Measurements from ENCODE around the gene MIOX.

Gene MIOX

DNA sequence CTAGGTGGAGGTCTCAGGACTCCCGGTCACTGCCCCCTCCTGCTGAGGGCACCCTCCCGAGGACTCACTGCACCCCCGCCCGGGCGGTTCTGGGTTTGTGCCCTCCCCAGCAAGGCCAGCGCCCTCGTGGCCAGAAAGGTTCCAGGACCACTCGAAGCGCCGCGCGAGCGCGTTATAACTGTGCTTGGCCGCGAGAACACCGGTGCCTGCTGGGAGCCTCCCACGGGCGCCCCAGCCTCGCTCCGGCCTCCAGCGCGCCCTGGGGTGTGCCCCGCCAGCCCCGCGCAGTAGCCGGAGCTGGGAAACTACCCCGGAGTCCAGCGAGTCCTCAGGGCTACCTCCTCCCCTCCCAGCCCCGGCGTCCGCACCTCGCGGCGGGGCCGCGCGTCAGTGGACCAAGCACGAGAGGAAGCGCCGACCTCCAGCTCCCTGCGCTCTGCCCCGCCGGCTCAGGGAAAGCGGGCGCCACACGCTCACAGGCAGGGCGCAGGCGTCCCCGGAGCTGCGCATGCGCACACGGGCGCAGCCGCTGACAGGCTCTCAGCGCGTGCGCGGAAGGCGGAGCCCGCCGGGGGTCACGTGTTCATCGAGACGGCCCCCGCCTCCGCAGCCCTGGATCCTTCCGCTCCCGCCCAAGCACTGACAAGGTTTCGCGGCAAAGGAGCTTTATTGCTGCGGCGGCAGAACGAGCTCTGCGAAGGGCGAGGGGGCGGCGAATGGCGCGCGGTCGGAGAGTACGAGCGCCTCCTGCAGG is 38.6 kb downstream of the MIOX start, which contains the start of gene SCO2:
SCO2 (minus strand) TSS at position 495 of the 754 bp plus-strand sequence. CDS start 1,187 bp downstream, outside the sequence.
- Histone ChIP-seq H3K4me1 (ENCODE audit: insufficient read depth, insufficient read length) (peaks cover 11% of the 10 kb centered on the region), H3K4me3 (ENCODE audit: insufficient read length, low read depth) (peak within 1 kb of the TSS; percentile 82), H3K9ac (ENCODE audit: insufficient read length, low read depth) (peak within 1 kb of the TSS; percentile 91), H3K36me3 (ENCODE audit: insufficient read depth, insufficient read length, low read length) (peaks cover 40% of the 10 kb centered on the region), H3K27me3 (ENCODE audit: insufficient read depth, insufficient read length) (no peaks in the 10 kb centered on the region), H3K9me3 (ENCODE audit: insufficient read depth, low read length) (no peaks in the 10 kb centered on the region)
- DNase-seq (ENCODE audit: low read depth, low spot score): peak; percentile 89
- TF ChIP-seq SUZ12 (IDR thresholded peaks at IDR 0.05; ENCODE audit: extremely low read depth, insufficient read depth, insufficient read length) (no peak), ZNF274 (IDR thresholded peaks at IDR 0.05; ENCODE audit: low read depth, low read length) (no peak), YY1 (IDR thresholded peaks at IDR 0.05; ENCODE audit: insufficient read depth, insufficient read length) (no peak)

DNA sequence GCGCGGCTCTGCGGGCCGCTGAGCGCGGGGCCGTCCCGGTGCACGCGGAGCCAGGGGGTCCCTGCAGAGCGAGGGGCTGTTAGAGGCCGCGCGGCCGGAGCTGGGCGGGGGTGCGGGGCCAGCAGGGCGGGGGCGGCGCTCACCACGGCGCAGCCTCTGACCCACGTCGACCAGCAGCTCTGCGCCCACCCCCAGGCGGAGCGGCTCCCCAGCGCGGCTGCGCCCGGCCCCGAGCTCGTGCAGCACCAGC is 39.1 kb downstream of the MIOX start:
- TF ChIP-seq ZNF274 (IDR thresholded peaks at IDR 0.05; ENCODE audit: low read depth, low read length) (no peak), YY1 (IDR thresholded peaks at IDR 0.05; ENCODE audit: insufficient read depth, insufficient read length) (no peak), SUZ12 (IDR thresholded peaks at IDR 0.05; ENCODE audit: extremely low read depth, insufficient read depth, insufficient read length) (no peak)
- H3K9ac ChIP-seq (ENCODE audit: insufficient read length, low read depth): peak overlapping the region; percentile 91
- H3K27me3 ChIP-seq (ENCODE audit: insufficient read depth, insufficient read length): no peaks in the 10 kb centered on the region
- peak overlapping the region; percentile 82 for H3K4me3 ChIP-seq (ENCODE audit: insufficient read length, low read depth)
- H3K36me3 ChIP-seq (ENCODE audit: insufficient read depth, insufficient read length, low read length): peaks cover 39% of the 10 kb centered on the region
- DNase-seq (ENCODE audit: low read depth, low spot score): no peak
- H3K4me1 ChIP-seq (ENCODE audit: insufficient read depth, insufficient read length): peaks cover 11% of the 10 kb centered on the region
- H3K9me3 ChIP-seq (ENCODE audit: insufficient read depth, low read length): no peaks in the 10 kb centered on the region

DNA sequence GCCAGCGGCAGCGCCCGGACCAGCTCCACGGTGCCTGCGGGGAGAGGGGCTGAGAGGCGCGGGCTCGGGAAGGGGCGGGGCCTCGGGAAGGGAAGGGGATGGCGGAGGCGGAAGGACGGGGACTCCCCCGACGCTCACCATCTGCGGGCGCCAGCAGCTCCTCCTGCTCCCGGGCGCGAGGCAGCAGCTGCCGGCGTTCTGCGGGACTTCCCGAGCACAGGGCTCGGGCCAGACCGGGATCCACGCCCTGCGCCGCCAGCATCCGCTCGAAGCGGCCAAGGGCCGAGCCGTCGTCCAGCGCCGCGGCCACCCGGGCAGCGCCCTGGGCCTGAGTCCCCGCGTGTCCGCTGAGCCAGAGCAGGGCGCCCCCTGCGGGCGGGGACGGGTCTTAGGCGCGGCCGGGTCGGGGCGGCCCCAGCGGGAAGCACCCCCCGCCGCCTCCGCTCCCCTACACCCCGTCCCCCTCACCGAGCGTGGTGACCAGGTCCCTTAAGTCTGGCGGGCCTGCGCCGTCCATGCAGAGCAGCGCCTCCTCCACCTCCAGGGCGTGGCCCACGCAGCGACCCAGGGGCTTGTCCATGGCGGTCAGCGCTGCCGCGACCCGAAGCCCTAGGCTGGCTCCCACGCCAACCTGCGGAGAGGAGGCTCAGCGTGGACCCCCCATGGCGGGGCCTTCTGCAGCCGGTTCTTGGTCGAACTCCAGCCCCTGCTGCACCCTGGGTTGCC is 39.6 kb downstream of the MIOX start:
- no peaks in the 10 kb centered on the region for H3K27me3 ChIP-seq (ENCODE audit: insufficient read depth, insufficient read length)
- no peak for DNase-seq (ENCODE audit: low read depth, low spot score)
- peaks cover 11% of the 10 kb centered on the region for H3K4me1 ChIP-seq (ENCODE audit: insufficient read depth, insufficient read length)
- peak overlapping the region; percentile 91 for H3K9ac ChIP-seq (ENCODE audit: insufficient read length, low read depth)
- peaks cover 34% of the 10 kb centered on the region for H3K36me3 ChIP-seq (ENCODE audit: insufficient read depth, insufficient read length, low read length)
- H3K4me3 ChIP-seq (ENCODE audit: insufficient read length, low read depth): peak overlapping the region; percentile 82
- TF ChIP-seq SUZ12 (IDR thresholded peaks at IDR 0.05; ENCODE audit: extremely low read depth, insufficient read depth, insufficient read length): no peak
- no peak for TF ChIP-seq ZNF274 (IDR thresholded peaks at IDR 0.05; ENCODE audit: low read depth, low read length)
- no peak for TF ChIP-seq YY1 (IDR thresholded peaks at IDR 0.05; ENCODE audit: insufficient read depth, insufficient read length)
- H3K9me3 ChIP-seq (ENCODE audit: insufficient read depth, low read length): no peaks in the 10 kb centered on the region

DNA sequence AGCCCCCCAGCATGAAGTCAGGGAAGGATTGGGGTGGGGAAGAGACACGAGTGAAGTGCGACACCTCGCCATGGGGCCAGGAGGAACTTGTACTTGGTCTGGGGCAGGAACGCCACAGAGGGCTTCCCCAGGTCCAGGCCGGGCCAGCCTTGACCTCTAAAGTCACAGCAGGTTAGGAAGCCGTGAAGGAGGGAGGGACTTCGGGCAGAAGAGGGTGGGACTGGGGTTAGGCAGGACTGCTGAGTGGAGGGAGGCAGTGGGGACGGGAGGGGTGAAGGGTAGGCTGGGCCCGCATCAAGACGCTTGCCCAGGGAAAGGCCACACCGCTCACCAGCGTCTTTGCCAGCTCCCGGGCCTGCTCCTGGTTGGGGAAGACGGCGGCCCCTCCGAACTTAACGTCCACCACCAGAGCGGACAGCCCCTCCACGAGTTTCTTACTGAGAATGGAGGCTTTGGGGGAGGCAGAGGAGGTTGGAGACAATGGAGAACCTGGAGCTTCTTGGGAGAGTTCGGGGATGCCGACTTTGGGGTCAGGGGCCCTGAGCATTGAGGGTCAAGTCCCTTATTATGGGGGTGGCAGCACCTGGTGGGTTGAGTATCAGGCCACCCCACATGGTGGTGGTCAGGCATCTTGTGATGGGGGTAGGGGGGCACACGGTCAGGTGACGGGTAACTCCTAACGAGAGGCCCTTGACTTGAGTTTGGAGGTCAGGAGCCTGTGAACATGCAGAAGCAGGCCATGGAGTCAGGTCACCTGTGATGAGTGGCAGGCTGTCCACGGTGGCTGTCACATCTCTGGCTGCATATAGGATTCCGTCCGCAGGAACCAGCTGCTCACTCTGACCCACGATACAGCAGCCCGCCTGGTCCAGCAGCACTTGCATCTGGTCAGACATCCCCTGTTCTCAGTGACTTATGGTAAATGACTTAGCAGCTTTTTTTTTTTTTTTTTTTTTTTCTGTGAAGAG is 40.5 kb downstream of the MIOX start:
- no peaks in the 10 kb centered on the region for H3K27me3 ChIP-seq (ENCODE audit: insufficient read depth, insufficient read length)

DNA sequence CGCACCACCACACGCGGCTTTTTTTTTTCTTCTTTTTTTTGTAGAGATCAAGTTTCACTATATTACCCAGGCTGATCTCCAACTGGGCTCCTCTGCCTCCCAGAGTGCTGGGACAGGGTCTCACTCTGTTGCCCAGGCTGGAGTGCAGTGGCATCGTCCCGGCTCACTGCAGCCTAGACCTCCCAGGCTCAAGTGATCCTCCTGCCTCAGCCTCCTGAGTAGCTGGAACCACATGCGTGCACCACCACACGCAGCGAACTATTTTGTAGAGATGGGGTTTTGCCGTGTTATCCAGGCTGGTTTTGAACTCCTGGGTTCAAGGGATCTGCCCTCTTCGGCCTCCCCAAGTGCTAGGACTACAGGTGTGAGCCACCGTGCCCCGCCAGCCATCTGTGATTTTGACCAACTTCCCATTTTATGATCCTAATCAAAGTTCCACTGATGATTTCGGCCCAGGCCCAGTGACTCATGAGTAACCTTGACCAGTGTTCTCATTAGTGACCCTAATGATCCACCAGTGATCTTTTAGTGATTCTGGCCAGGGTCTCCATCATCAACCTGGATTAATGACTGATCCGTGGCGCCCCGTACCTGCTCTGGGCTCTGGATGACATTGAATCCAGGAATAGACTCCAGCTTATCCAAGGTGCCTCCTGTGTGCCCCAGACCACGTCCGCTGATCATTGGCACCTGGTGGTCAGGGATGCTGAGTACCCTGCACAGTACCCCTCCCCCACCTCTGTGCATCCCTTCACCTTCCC is 41.4 kb downstream of the MIOX start:
- H3K4me1 ChIP-seq (ENCODE audit: insufficient read depth, insufficient read length): peaks cover 9% of the 10 kb centered on the region
- no peaks in the 10 kb centered on the region for H3K27me3 ChIP-seq (ENCODE audit: insufficient read depth, insufficient read length)
- no peak overlapping the region for H3K9ac ChIP-seq (ENCODE audit: insufficient read length, low read depth)
- no peak for DNase-seq (ENCODE audit: low read depth, low spot score)
- H3K36me3 ChIP-seq (ENCODE audit: insufficient read depth, insufficient read length, low read length): peaks cover 16% of the 10 kb centered on the region
- no peaks in the 10 kb centered on the region for H3K9me3 ChIP-seq (ENCODE audit: insufficient read depth, low read length)
- TF ChIP-seq SUZ12 (IDR thresholded peaks at IDR 0.05; ENCODE audit: extremely low read depth, insufficient read depth, insufficient read length): no peak
- TF ChIP-seq ZNF274 (IDR thresholded peaks at IDR 0.05; ENCODE audit: low read depth, low read length): no peak
- TF ChIP-seq YY1 (IDR thresholded peaks at IDR 0.05; ENCODE audit: insufficient read depth, insufficient read length): no peak
- no peak overlapping the region for H3K4me3 ChIP-seq (ENCODE audit: insufficient read length, low read depth)

More for the DNA sequence above, 40.5 kb downstream of the MIOX start:
- H3K9ac ChIP-seq (ENCODE audit: insufficient read length, low read depth): peak overlapping the region; percentile 91
- H3K9me3 ChIP-seq (ENCODE audit: insufficient read depth, low read length): no peaks in the 10 kb centered on the region
- H3K36me3 ChIP-seq (ENCODE audit: insufficient read depth, insufficient read length, low read length): peaks cover 26% of the 10 kb centered on the region
- peaks cover 11% of the 10 kb centered on the region for H3K4me1 ChIP-seq (ENCODE audit: insufficient read depth, insufficient read length)
- no peak for TF ChIP-seq YY1 (IDR thresholded peaks at IDR 0.05; ENCODE audit: insufficient read depth, insufficient read length)
- TF ChIP-seq ZNF274 (IDR thresholded peaks at IDR 0.05; ENCODE audit: low read depth, low read length): no peak
- TF ChIP-seq SUZ12 (IDR thresholded peaks at IDR 0.05; ENCODE audit: extremely low read depth, insufficient read depth, insufficient read length): no peak
- H3K4me3 ChIP-seq (ENCODE audit: insufficient read length, low read depth): peak overlapping the region; percentile 82
- no peak for DNase-seq (ENCODE audit: low read depth, low spot score)

DNA sequence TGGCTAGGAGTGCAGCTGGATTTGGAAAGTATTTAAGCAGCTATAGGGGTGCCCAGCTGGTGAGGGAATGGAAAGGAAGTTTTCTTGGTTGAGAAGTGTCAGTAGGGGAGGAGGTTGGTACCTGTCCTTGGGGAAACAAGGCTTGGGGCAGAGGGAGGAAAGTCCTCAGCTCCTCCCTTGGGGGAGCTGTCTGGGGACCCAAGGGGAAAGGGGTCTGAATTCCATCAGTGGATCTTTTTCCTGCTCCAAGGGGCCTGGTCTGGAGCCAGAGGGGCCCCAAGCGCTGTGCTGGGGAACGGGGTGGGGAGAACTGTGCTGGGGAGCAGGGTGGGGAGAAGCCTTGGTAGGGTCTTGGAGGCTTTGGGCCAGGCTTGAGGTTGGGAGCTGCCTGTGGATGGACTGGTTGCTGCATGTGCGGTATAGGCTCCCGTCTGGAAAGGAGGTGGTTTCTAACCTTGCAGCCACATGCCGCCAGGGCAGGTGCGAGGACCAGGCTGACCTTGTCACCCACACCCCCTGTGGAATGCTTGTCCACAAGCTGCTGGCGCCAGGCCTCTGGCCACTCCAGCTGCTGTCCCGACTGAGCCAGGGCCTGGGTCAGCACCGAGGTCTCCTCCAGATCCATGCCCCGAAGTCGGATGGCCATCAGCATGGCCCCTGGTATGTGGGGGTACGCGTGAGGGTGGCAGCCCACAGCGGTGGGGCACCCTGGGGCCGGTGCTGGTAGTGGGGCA is 42.2 kb downstream of the MIOX start:
- H3K4me1 ChIP-seq (ENCODE audit: insufficient read depth, insufficient read length): peaks cover 9% of the 10 kb centered on the region
- H3K4me3 ChIP-seq (ENCODE audit: insufficient read length, low read depth): no peak overlapping the region
- H3K9me3 ChIP-seq (ENCODE audit: insufficient read depth, low read length): no peaks in the 10 kb centered on the region
- DNase-seq (ENCODE audit: low read depth, low spot score): no peak
- H3K36me3 ChIP-seq (ENCODE audit: insufficient read depth, insufficient read length, low read length): peaks cover 8% of the 10 kb centered on the region
- H3K27me3 ChIP-seq (ENCODE audit: insufficient read depth, insufficient read length): no peaks in the 10 kb centered on the region
- H3K9ac ChIP-seq (ENCODE audit: insufficient read length, low read depth): no peak overlapping the region
- no peak for TF ChIP-seq ZNF274 (IDR thresholded peaks at IDR 0.05; ENCODE audit: low read depth, low read length)
- no peak for TF ChIP-seq SUZ12 (IDR thresholded peaks at IDR 0.05; ENCODE audit: extremely low read depth, insufficient read depth, insufficient read length)
- TF ChIP-seq YY1 (IDR thresholded peaks at IDR 0.05; ENCODE audit: insufficient read depth, insufficient read length): no peak

All from NT2/D1 (cell line).